ENCODE results near the gene DIS3L.
"Not testable (repeated sequence)": the region's sequence is repeated elsewhere in the genome, so short reads cannot be mapped to it uniquely, and the experiment has no call there.

The DIS3L gene

GRCh38 chr15:66261056-66261455 is 32.3 kb upstream of the DIS3L start:
- H3K27me3 Mint-ChIP-seq (ENCODE audit: low read depth) = peaks cover 38% of the 10 kb centered on the region
- H3K4me1 Mint-ChIP-seq (ENCODE audit: low read depth) = no peaks in the 10 kb centered on the region
- DNase-seq (ENCODE audit: low spot score) = no peak
- peaks cover 5% of the 10 kb centered on the region for H3K9me3 Mint-ChIP-seq
- H3K36me3 Mint-ChIP-seq (ENCODE audit: low read depth) = no peaks in the 10 kb centered on the region
- H3K4me3 Mint-ChIP-seq = no peak overlapping the region
- no peak overlapping the region for H3K27ac Mint-ChIP-seq

DNA sequence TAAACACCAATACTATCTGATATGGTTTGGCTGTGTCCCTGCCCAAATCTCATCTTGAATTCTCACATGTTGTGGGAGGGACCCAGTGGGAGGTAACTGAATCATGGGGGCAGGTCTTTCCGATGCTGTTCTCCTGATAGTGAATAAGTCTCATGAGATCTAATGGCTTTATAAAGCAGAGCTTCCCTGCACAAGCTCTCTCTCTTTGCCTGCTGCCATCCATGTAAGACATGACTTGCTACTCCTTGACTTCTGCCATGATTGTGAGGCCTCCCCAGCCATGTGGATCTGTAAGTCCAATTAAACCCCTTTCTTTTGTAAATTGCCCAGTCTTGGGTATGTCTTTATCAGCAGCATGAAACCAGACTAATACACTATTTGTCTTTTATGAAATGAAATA is 30.5 kb upstream of the DIS3L start:
- not testable (repeated sequence) for H3K36me3 Mint-ChIP-seq (ENCODE audit: low read depth); H3K27ac Mint-ChIP-seq; H3K9me3 Mint-ChIP-seq; DNase-seq (ENCODE audit: low spot score); H3K4me3 Mint-ChIP-seq; H3K4me1 Mint-ChIP-seq (ENCODE audit: low read depth)
- peaks cover 29% of the 10 kb centered on the region for H3K27me3 Mint-ChIP-seq (ENCODE audit: low read depth)

- no peak overlapping the region for H3K4me3 Mint-ChIP-seq
- H3K9me3 Mint-ChIP-seq = peaks cover 5% of the 10 kb centered on the region
- no peaks in the 10 kb centered on the region for H3K4me1 Mint-ChIP-seq (ENCODE audit: low read depth)
- DNase-seq (ENCODE audit: low spot score) = no peak
- H3K36me3 Mint-ChIP-seq (ENCODE audit: low read depth) = no peaks in the 10 kb centered on the region
- peaks cover 29% of the 10 kb centered on the region for H3K27me3 Mint-ChIP-seq (ENCODE audit: low read depth)
- H3K27ac Mint-ChIP-seq = no peak overlapping the region
Measured at GRCh38 chr15:66264859-66265513, 28.4 kb upstream of the DIS3L start.

GRCh38 chr15:66269326-66270090 is 23.9 kb upstream of the DIS3L start:
- Mint-ChIP-seq H3K27ac (no peak overlapping the region), H3K4me3 (no peak overlapping the region), H3K9me3 (no peaks in the 10 kb centered on the region), H3K27me3 (ENCODE audit: low read depth) (peaks cover 22% of the 10 kb centered on the region), H3K36me3 (ENCODE audit: low read depth) (no peaks in the 10 kb centered on the region), H3K4me1 (ENCODE audit: low read depth) (no peaks in the 10 kb centered on the region)
- no peak for DNase-seq (ENCODE audit: low spot score)

DNA sequence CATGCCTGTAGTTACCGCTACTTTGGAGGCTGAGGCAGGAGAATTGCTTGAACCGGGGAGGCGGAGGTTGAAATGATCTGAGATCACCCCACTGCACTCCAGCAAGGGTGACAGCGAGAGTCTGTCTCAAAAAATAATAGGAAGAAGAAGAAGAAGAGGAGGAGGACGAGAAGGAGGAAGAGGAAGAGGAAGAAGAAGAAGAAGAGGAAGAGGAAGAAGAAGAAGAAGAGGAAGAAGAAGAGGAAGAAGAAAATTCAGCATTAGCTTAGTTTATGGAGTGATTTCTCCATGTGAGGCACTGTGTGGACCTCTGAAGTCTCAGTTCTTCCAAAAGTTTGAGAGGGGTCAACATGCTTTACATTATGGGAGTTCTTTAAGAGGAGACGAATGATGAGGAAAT is 22.4 kb upstream of the DIS3L start:
- peaks cover 28% of the 10 kb centered on the region for H3K27me3 Mint-ChIP-seq (ENCODE audit: low read depth)
- H3K36me3 Mint-ChIP-seq (ENCODE audit: low read depth) = no peaks in the 10 kb centered on the region
- no peaks in the 10 kb centered on the region for H3K9me3 Mint-ChIP-seq
- H3K27ac Mint-ChIP-seq = no peak overlapping the region
- H3K4me3 Mint-ChIP-seq = no peak overlapping the region
- no peak for DNase-seq (ENCODE audit: low spot score)
- H3K4me1 Mint-ChIP-seq (ENCODE audit: low read depth) = no peaks in the 10 kb centered on the region

DNA sequence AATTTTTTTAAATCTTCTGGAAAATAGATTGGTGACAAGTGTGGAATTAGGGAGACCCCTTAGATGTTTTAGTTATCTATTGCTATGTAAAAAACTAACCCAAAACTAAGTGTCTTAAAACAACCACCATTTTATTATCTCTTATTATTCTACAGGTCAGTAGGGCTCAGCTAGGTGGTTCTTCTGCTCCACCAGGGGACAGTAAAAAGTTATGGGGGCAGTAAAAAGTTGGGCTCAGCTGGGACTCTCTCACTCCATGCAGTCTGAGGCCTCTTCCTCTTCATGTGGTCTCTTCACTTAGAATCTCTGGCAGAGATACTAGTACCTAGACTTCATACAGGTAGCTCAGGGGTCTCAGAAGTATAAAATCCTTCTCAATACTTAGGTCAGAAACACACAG is 18.0 kb upstream of the DIS3L start:
- Mint-ChIP-seq H3K9me3 (no peaks in the 10 kb centered on the region), H3K27me3 (ENCODE audit: low read depth) (peaks cover 17% of the 10 kb centered on the region), H3K4me3 (no peak overlapping the region)

GRCh38 chr15:66276546-66276945 is 16.8 kb upstream of the DIS3L start:
- no peak overlapping the region for H3K27ac Mint-ChIP-seq
- H3K9me3 Mint-ChIP-seq = no peaks in the 10 kb centered on the region
- H3K27me3 Mint-ChIP-seq (ENCODE audit: low read depth) = peaks cover 15% of the 10 kb centered on the region
- no peak overlapping the region for H3K4me3 Mint-ChIP-seq
- H3K4me1 Mint-ChIP-seq (ENCODE audit: low read depth) = no peaks in the 10 kb centered on the region
- DNase-seq (ENCODE audit: low spot score) = no peak
- H3K36me3 Mint-ChIP-seq (ENCODE audit: low read depth) = no peaks in the 10 kb centered on the region

More for the DNA sequence above, 18.0 kb upstream of the DIS3L start:
- no peak for DNase-seq (ENCODE audit: low spot score)
- Mint-ChIP-seq H3K27ac (no peak overlapping the region), H3K4me1 (ENCODE audit: low read depth) (no peaks in the 10 kb centered on the region), H3K36me3 (ENCODE audit: low read depth) (no peaks in the 10 kb centered on the region)

- Mint-ChIP-seq H3K27ac (no peak overlapping the region), H3K36me3 (ENCODE audit: low read depth) (no peaks in the 10 kb centered on the region)
Measured at GRCh38 chr15:66278056-66278455, 15.3 kb upstream of the DIS3L start.

DNA sequence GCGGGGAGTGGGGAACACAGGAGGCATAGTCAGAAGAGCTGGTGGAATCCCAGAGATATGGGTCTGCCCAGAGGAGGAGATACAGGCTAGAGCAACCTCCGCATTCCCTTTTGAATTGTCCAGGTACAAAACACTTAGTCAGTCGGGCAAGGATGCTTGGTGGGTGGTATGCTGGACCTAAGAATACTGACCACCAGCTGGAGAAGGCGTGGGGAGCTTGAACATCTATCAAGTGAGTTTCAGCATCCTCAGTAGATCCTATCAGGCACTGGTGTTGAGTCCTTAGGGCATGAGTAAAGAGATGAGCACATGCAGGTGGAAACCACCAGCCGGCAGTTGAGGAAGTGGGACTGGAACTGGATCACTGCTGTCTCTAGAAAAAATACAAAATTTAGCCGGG is 14.7 kb upstream of the DIS3L start:
- Mint-ChIP-seq H3K36me3 (ENCODE audit: low read depth) (no peaks in the 10 kb centered on the region), H3K27ac (no peak overlapping the region), H3K27me3 (ENCODE audit: low read depth) (peaks cover 16% of the 10 kb centered on the region), H3K4me3 (no peak overlapping the region), H3K4me1 (ENCODE audit: low read depth) (no peaks in the 10 kb centered on the region), H3K9me3 (no peaks in the 10 kb centered on the region)
- no peak for DNase-seq (ENCODE audit: low spot score)

More at GRCh38 chr15:66278056-66278455, 15.3 kb upstream of the DIS3L start:
- H3K9me3 Mint-ChIP-seq = no peaks in the 10 kb centered on the region
- peaks cover 16% of the 10 kb centered on the region for H3K27me3 Mint-ChIP-seq (ENCODE audit: low read depth)
- no peak for DNase-seq (ENCODE audit: low spot score)
- H3K4me3 Mint-ChIP-seq = no peak overlapping the region
- no peaks in the 10 kb centered on the region for H3K4me1 Mint-ChIP-seq (ENCODE audit: low read depth)

DNA sequence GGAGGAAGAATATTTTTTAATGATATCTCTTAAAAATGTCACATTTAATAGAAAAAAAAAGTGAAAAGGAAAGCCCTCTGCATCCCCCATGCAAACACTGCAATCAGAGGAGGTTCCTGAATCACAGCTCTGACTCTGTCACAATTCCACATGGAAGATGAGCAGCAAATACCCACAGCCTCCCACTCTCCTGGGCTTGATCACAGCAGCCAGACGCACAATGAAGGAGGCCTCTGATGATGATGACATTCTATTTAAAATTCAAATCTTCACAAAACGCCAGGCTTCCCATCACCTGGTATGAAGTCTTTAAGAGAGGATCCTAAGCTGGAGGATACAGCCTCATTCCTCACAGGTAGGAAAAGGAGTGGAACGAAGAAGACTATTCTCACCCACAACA is 9.1 kb upstream of the DIS3L start:
- H3K9me3 Mint-ChIP-seq = no peaks in the 10 kb centered on the region
- no peak overlapping the region for H3K4me3 Mint-ChIP-seq
- no peak overlapping the region for H3K27ac Mint-ChIP-seq

GRCh38 chr15:66285533-66286280 is 7.7 kb upstream of the DIS3L start:
- Mint-ChIP-seq H3K27ac (no peak overlapping the region), H3K36me3 (ENCODE audit: low read depth) (peaks cover 2% of the 10 kb centered on the region), H3K9me3 (no peaks in the 10 kb centered on the region), H3K4me3 (no peak overlapping the region), H3K27me3 (ENCODE audit: low read depth) (peaks cover 3% of the 10 kb centered on the region), H3K4me1 (ENCODE audit: low read depth) (peaks cover 11% of the 10 kb centered on the region)
- no peak for DNase-seq (ENCODE audit: low spot score)

More for the DNA sequence above, 9.1 kb upstream of the DIS3L start:
- Mint-ChIP-seq H3K4me1 (ENCODE audit: low read depth) (peaks cover 5% of the 10 kb centered on the region), H3K36me3 (ENCODE audit: low read depth) (no peaks in the 10 kb centered on the region), H3K27me3 (ENCODE audit: low read depth) (peaks cover 7% of the 10 kb centered on the region)
- no peak for DNase-seq (ENCODE audit: low spot score)

DNA sequence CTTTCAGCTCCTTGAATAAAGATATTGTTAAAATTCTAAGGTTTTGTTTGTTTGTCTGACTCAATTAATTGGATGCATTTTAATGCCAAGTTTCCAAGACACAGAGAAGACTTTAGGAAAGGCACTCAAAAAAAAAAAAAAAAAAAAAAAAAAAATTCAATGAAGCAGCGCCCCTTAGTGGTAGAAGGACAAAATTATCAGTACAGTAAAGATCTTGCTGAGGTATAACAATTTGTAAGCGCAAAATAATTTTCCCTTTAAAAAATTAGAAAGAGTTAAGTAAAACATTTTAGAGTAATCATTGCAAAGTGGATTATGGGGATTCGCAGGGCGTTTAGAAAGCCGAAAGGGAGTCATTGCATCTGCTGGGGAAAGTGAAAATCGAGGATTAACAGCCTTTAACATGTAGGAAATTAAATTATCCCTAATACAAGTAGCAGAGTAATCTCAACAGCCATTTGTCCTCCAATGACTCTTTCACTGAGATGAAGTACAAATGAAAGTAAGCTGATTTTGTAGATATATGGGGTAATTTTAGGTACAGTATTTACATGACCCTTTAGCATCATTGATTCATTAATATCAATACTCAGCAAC is 5.8 kb upstream of the DIS3L start:
- no peak for DNase-seq (ENCODE audit: low spot score)
- Mint-ChIP-seq H3K27me3 (ENCODE audit: low read depth) (no peaks in the 10 kb centered on the region), H3K9me3 (no peaks in the 10 kb centered on the region), H3K4me1 (ENCODE audit: low read depth) (peaks cover 25% of the 10 kb centered on the region), H3K27ac (no peak overlapping the region), H3K36me3 (ENCODE audit: low read depth) (peaks cover 2% of the 10 kb centered on the region), H3K4me3 (no peak overlapping the region)

DNA sequence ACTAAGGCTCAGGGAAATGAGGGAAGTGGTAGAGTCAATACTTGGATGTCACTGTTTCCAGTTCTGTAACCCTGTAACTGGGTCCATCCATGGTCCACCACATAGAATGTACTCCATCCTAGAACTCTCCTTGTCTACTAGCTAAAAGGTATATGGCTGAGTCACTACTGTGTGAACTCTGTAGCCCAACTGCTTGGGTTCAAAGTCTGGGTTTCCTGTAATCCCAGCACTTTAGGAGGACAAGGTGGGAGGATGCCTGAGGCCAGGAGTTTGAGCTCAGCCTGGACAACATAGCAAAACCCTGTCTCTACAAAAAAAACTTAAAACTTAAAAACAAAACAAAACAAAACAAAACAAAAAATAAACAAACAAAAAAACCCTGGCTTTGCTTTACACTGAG is 5.3 kb upstream of the DIS3L start:
- DNase-seq (ENCODE audit: low spot score) = no peak
- Mint-ChIP-seq H3K4me1 (ENCODE audit: low read depth) (peaks cover 27% of the 10 kb centered on the region), H3K36me3 (ENCODE audit: low read depth) (peaks cover 2% of the 10 kb centered on the region), H3K27ac (no peak overlapping the region), H3K27me3 (ENCODE audit: low read depth) (no peaks in the 10 kb centered on the region), H3K9me3 (no peaks in the 10 kb centered on the region), H3K4me3 (no peak overlapping the region)
